Measurements from ENCODE around the gene CHIT1. TPM values are rescaled to one million over a fixed set of nuclear protein-coding genes. Genes with fewer than 3 reads are reported as not detected.

The CHIT1 gene
- total RNA-seq, 1 experiment from 2014 or later = not detected

DNA sequence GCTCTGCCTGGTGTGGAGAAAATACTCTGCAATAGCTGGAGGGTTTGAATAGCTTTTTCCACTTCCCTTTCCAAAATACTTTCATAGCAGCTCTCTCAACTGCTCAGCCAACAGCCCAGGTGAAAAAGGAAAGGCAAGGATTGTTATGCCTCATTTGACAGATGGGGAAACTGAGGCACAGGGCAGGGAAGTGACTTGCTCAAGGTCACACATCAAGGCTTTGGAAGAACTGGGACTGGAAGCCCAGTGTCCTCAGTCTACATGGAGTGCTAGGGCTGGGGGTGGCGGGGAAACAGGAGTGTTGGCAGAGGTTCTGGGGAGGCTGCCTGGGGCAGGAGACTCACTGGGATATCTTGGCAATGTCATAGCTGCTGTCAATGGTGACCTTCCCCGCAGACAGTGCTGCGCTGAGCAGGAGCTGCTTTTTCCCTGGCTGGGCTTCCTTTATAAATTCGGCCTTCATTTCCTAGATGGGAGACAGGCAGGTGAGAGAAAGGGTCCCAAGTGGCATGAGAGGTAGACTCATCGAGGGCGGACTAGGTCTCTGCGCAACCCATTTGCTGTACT is 47.0 kb downstream of the CHIT1 start:
- no peak overlapping the region for H3K27ac ChIP-seq (ENCODE audit: low read length)
- no peaks in the 10 kb centered on the region for H3K36me3 ChIP-seq (ENCODE audit: control insufficient read depth, insufficient read depth, low read length)
- no peaks in the 10 kb centered on the region for H3K9me3 ChIP-seq (ENCODE audit: control insufficient read depth, insufficient read depth, low read depth, low read length)
- POLR2A ChIA-PET = no interaction called here
- intact Hi-C loops (cut with micrococcal nuclease; ENCODE audit: unreplicated experiment) = no loop called here
- ATAC-seq (no peak), DNase-seq (ENCODE audit: low read depth, low spot score) (no peak)
- H3K27me3 ChIP-seq (ENCODE audit: control insufficient read depth, insufficient read depth, low read length) = no peaks in the 10 kb centered on the region
- CTCF ChIA-PET = no interaction called here
- in situ Hi-C loops (cut with HindIII; ENCODE audit: low pct_unique_long_range_greater_than_20kb, low sequenced_read_pairs) = no loop called here
- TF ChIP-seq POLR2AphosphoS5 (IDR thresholded peaks at IDR 0.05; ENCODE audit: low read depth, low read length) (no peak), TCF7L2 (IDR thresholded peaks at IDR 0.05; ENCODE audit: low read depth, low read length) (no peak)
- TF ChIP-seq, protein P1, sequence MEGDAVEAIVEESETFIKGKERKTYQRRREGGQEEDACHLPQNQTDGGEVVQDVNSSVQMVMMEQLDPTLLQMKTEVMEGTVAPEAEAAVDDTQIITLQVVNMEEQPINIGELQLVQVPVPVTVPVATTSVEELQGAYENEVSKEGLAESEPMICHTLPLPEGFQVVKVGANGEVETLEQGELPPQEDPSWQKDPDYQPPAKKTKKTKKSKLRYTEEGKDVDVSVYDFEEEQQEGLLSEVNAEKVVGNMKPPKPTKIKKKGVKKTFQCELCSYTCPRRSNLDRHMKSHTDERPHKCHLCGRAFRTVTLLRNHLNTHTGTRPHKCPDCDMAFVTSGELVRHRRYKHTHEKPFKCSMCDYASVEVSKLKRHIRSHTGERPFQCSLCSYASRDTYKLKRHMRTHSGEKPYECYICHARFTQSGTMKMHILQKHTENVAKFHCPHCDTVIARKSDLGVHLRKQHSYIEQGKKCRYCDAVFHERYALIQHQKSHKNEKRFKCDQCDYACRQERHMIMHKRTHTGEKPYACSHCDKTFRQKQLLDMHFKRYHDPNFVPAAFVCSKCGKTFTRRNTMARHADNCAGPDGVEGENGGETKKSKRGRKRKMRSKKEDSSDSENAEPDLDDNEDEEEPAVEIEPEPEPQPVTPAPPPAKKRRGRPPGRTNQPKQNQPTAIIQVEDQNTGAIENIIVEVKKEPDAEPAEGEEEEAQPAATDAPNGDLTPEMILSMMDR (IDR thresholded peaks at IDR 0.05) = no peak
- no peaks in the 10 kb centered on the region for H3K4me1 ChIP-seq (ENCODE audit: control insufficient read depth, insufficient read depth, low read length)
- no TSS peak for BruUV-seq (replicated peaks)
- no peak overlapping the region for H3K4me3 ChIP-seq (ENCODE audit: low read depth in 2 of 2, low read length in 2 of 2)

DNA sequence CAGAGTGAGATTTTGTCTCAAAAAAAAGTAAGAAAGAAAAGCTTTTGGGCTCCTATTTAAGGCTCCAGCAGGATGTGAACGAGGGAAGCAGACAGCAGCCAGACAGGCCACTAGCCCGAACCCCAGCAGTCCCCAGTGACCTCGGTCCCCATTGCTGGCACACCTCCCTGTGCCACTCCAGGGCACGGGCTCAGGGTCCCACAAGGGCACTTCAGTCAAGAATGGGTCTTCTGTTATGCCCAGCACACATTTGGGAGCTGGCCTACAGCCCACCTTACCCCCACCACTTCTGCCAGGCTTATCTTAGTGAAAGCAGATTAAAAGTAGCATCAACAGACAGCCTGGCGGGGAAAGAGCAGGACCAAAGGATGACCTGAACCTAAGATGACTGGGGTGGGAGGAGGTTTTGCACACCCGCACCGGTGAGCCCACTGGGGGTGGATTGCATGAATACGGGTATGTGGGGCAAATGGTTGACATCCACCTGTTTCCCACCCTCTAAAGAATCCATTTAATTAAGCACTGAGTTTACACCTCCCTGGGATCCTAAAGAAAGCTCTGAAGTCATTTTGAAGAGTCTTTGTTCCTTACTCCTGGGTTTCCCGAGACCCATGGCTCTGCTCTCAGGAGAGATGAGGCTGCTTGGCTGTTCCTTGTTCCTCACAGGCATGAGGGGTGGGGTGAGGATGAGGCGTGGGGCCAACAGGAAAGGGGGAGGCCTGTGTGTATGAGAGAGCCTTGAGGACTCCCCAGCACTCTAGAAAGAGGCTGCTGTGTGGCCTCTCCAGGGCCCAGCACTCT is 47.7 kb downstream of the CHIT1 start:
- intact Hi-C loops (cut with micrococcal nuclease; ENCODE audit: unreplicated experiment) = no loop called here
- ATAC-seq (no peak), DNase-seq (ENCODE audit: low read depth, low spot score) (no peak)
- no peaks in the 10 kb centered on the region for H3K9me3 ChIP-seq (ENCODE audit: control insufficient read depth, insufficient read depth, low read depth, low read length)
- CTCF ChIA-PET = no interaction called here
- H3K27me3 ChIP-seq (ENCODE audit: control insufficient read depth, insufficient read depth, low read length) = no peaks in the 10 kb centered on the region
- no TSS peak for BruUV-seq (replicated peaks)
- no peaks in the 10 kb centered on the region for H3K4me1 ChIP-seq (ENCODE audit: control insufficient read depth, insufficient read depth, low read length)
- no peak overlapping the region for H3K4me3 ChIP-seq (ENCODE audit: low read depth in 2 of 2, low read length in 2 of 2)
- no peak for TF ChIP-seq SIN3A (IDR thresholded peaks at IDR 0.05; ENCODE audit: borderline replicate concordance, insufficient read depth, low read depth, low read length)
- no peak for TF ChIP-seq POLR2AphosphoS5 (IDR thresholded peaks at IDR 0.05; ENCODE audit: low read depth, low read length)
- TF ChIP-seq, protein P2, sequence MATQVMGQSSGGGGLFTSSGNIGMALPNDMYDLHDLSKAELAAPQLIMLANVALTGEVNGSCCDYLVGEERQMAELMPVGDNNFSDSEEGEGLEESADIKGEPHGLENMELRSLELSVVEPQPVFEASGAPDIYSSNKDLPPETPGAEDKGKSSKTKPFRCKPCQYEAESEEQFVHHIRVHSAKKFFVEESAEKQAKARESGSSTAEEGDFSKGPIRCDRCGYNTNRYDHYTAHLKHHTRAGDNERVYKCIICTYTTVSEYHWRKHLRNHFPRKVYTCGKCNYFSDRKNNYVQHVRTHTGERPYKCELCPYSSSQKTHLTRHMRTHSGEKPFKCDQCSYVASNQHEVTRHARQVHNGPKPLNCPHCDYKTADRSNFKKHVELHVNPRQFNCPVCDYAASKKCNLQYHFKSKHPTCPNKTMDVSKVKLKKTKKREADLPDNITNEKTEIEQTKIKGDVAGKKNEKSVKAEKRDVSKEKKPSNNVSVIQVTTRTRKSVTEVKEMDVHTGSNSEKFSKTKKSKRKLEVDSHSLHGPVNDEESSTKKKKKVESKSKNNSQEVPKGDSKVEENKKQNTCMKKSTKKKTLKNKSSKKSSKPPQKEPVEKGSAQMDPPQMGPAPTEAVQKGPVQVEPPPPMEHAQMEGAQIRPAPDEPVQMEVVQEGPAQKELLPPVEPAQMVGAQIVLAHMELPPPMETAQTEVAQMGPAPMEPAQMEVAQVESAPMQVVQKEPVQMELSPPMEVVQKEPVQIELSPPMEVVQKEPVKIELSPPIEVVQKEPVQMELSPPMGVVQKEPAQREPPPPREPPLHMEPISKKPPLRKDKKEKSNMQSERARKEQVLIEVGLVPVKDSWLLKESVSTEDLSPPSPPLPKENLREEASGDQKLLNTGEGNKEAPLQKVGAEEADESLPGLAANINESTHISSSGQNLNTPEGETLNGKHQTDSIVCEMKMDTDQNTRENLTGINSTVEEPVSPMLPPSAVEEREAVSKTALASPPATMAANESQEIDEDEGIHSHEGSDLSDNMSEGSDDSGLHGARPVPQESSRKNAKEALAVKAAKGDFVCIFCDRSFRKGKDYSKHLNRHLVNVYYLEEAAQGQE (IDR thresholded peaks at IDR 0.05; ENCODE audit: insufficient read depth in 1 of 2, low read depth in 2 of 2, low read length in 1 of 2) = no peak
- no peak for TF ChIP-seq TCF7L2 (IDR thresholded peaks at IDR 0.05; ENCODE audit: low read depth, low read length)
- TF ChIP-seq, protein P1 (IDR thresholded peaks at IDR 0.05) = no peak
- H3K36me3 ChIP-seq (ENCODE audit: control insufficient read depth, insufficient read depth, low read length) = no peaks in the 10 kb centered on the region
- POLR2A ChIA-PET = no interaction called here
- in situ Hi-C loops (cut with HindIII; ENCODE audit: low pct_unique_long_range_greater_than_20kb, low sequenced_read_pairs) = no loop called here
- no peak overlapping the region for H3K27ac ChIP-seq (ENCODE audit: low read length)

All from Panc1 (cell line).